ENCODE results near the gene CD300LB.

DNA sequence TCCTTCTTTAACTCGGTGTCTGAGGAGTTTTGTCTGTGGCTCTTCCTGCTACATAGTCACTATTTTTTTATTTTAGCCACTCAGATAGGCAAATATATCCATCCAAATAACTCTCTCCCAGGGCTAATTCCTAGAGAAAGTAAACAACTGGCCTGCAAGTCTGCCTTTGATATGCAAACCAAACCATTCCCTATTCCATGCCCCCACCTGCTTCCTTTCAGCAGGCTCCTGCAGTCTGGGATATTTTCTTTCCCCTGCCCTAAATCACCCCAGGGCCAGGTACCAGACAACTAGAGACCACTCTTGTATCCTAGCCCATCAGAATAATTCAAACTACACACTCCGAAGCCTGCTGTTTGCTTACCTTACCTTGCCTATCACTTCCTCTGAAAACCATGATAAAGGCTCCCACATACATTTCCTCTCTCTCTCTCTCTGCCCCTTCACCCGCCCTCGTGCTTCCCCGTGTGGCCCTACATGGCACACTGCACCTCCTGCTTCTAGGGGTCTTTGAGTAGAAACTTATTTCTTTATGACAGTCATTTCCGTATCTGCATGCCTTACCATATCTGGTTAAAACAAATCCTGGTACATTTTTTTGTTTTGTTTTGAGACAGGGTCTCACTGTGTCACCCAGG lies 27.7 kb upstream of the CD300LB start:
- TF ChIP-seq CTCF (IDR thresholded peaks at IDR 0.05) (no peak), RCOR1 (IDR thresholded peaks at IDR 0.05; ENCODE audit: low read depth, low read length) (no peak), ZNF302 (CRISPR knock-in tag; IDR thresholded peaks at IDR 0.05) (no peak), ESRRA (IDR thresholded peaks at IDR 0.05; ENCODE audit: borderline replicate concordance, low read length) (no peak), POLR2A (IDR thresholded peaks at IDR 0.05; ENCODE audit: low read length) (no peak), KDM1A (IDR thresholded peaks at IDR 0.05; ENCODE audit: low read depth) (no peak), PHF8 (IDR thresholded peaks at IDR 0.05; ENCODE audit: borderline replicate concordance, low read depth) (no peak)

Measured in A549 (cell line).